Ishikawa (cell line): Measurements from ENCODE around the gene C17orf107.

Experiments
- CEBPB ChIP-seq: IDR thresholded peaks from 2 replicates; pipeline ENCODE4 v1.6.1; 2012
- CREB1 ChIP-seq: IDR thresholded peaks from 2 replicates; pipeline ENCODE4 v1.6.1; 2012; ENCODE audit warnings: low read depth
- EGR1 ChIP-seq: IDR thresholded peaks from 2 replicates; pipeline ENCODE4 v1.6.1; 2012
- EP300 ChIP-seq: IDR thresholded peaks from 2 replicates; pipeline ENCODE4 v1.6.1; 2012; ENCODE audit warnings: borderline replicate concordance
- FOXM1 ChIP-seq: IDR thresholded peaks from 2 replicates; pipeline ENCODE4 v1.6.1; 2012; ENCODE audit warnings: low read depth, borderline replicate concordance
- MAX ChIP-seq: IDR thresholded peaks from 2 replicates; pipeline ENCODE4 v1.6.1; 2012
- NFIC ChIP-seq: IDR thresholded peaks from 2 replicates; pipeline ENCODE4 v1.6.1; 2012
- RAD21 ChIP-seq: IDR thresholded peaks from 2 replicates; pipeline ENCODE4 v1.6.1; 2012; ENCODE audit warnings: low read depth
- REST ChIP-seq: IDR thresholded peaks from 2 replicates; pipeline ENCODE4 v1.6.1; 2012; ENCODE audit warnings: low read depth, mild to moderate bottlenecking
- TAF1 ChIP-seq: IDR thresholded peaks from 2 replicates; pipeline ENCODE4 v1.6.1; 2012; ENCODE audit warnings: low read depth, mild to moderate bottlenecking
- TCF12 ChIP-seq: IDR thresholded peaks from 2 replicates; pipeline ENCODE4 v1.6.1; 2012; ENCODE audit warnings: low read depth
- USF1 ChIP-seq: IDR thresholded peaks from 2 replicates; pipeline ENCODE4 v1.6.1; 2012
- YY1 ChIP-seq: IDR thresholded peaks from 2 replicates; pipeline ENCODE4 v1.6.1; 2012; ENCODE audit warnings: low read depth
- ZBTB7A ChIP-seq: IDR thresholded peaks from 2 replicates; pipeline ENCODE4 v1.6.1; 2012; ENCODE audit warnings: low read depth

GRCh38 chr17:4879601-4880000, 19.7 kb upstream of the C17orf107 start:
- no peak for TF ChIP-seq REST
- TF ChIP-seq YY1, result no peak
- no peak for TF ChIP-seq CEBPB
- no peak for TF ChIP-seq TCF12
- no peak for TF ChIP-seq MAX
- TF ChIP-seq FOXM1, result no peak
- no peak for TF ChIP-seq CREB1
- no peak for TF ChIP-seq RAD21
- no peak for TF ChIP-seq NFIC
- no peak for TF ChIP-seq TAF1
- TF ChIP-seq EP300, result no peak
- TF ChIP-seq USF1, result no peak
- no peak for TF ChIP-seq EGR1
- TF ChIP-seq ZBTB7A, result no peak
